Activated naive CD4-positive, alpha-beta T cell treated with anti-CD3 and anti-CD28 coated beads, Interleukin-2, amount 10 ng/mL, durations not matched to agents 7 days and 5 days (primary cell): ENCODE data around the gene TRPM3.
"Not testable (repeated sequence)": the region's sequence is repeated elsewhere in the genome, so short reads cannot be mapped to it uniquely, and the experiment has no call there.

Experiments
- CTCF ChIA-PET: fragments of 350-600 bp; sonication (Branson Sonifier 250); formaldehyde crosslinking; loops from one replicate; lab custom pipeline; 2021; ENCODE audit warnings: antibody characterized with exemption; lab: Charles Lee
- DNase-seq: peaks from one replicate; pipeline ENCODE4 v3.0.0-alpha.2; 2020
- H3K27ac Mint-ChIP-seq: one replicate; pipeline ENCODE4 v1.8.0; 2021; ENCODE audit warnings: mild to moderate bottlenecking, moderate library complexity, mixed read lengths
- H3K27me3 Mint-ChIP-seq: one replicate; pipeline ENCODE4 v1.8.0; 2021; ENCODE audit warnings: mild to moderate bottlenecking, mixed read lengths
- H3K36me3 Mint-ChIP-seq: one replicate; pipeline ENCODE4 v1.8.0; 2021; ENCODE audit warnings: mixed read lengths
- H3K4me1 Mint-ChIP-seq: one replicate; pipeline ENCODE4 v1.8.0; 2021; ENCODE audit warnings: mixed read lengths
- H3K4me3 Mint-ChIP-seq: one replicate; pipeline ENCODE4 v1.8.0; 2021; ENCODE audit warnings: mild to moderate bottlenecking, moderate library complexity, mixed read lengths
- H3K9me3 Mint-ChIP-seq: one replicate; pipeline ENCODE4 v1.8.0; 2021; ENCODE audit warnings: mixed read lengths

TRPM3 gene

DNA sequence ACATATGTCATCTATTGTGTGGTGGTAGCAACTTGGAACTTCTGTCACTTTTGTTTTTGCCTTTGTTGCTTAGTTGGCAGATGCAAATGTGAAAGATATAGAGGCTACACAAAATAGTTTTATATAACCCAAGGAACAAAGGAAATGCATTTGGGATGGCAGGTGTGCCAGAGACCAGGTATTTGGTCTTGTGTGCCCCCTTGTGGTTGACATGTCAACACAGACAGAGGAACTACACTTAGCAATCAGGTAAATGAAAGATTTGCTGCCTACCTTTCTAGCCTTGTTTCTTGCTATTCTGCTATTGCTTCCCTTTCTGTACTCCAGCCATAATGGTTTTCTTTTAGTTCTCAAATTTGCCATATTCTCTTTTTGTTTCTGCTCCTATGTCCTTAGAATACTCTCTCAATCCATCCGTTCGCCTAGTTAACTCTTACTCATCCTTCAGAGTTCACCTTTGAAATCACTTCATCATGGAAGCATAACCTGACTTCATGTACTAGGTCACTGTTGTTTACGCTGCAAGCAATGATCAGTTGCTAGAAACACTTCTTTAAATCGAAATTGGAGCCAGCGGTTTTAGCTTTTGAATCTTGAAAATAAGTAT, 119.5 kb downstream of the TRPM3 start:
- peaks cover 9% of the 10 kb centered on the region for H3K9me3 Mint-ChIP-seq
- H3K36me3 Mint-ChIP-seq: no peaks in the 10 kb centered on the region
- CTCF ChIA-PET: interaction anchor here (0.7 to 1.7 kb wide), 4 partner anchors 78 to 362 kb away, joined by 3 to 7 read pairs (median 5); no protein-coding TSS in a partner anchor
- peak; percentile 29 for DNase-seq
- no peak overlapping the region for H3K4me3 Mint-ChIP-seq
- H3K27me3 Mint-ChIP-seq: no peaks in the 10 kb centered on the region
- H3K27ac Mint-ChIP-seq: no peak overlapping the region
- H3K4me1 Mint-ChIP-seq: no peaks in the 10 kb centered on the region

DNA sequence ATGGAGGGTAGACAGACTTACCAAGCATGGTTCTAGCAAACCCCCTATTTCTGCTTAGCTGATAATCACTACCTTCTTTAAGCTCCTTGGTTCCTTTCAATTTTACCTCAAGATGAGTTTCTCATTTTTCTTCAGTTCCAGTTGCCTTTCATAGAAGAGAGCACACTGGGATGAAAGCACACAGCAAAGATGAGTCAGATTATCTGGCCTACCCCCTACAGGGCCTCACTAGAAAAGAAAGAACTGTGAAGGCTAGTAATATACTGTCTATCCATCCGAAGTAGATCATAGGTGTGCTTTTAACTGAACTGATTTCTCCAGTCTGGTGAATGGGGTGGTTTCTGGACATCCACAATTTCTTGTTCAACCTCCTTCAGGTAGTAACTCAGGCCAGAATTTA, 122.5 kb downstream of the TRPM3 start:
- no peak overlapping the region for H3K27ac Mint-ChIP-seq
- H3K4me1 Mint-ChIP-seq: no peaks in the 10 kb centered on the region
- H3K27me3 Mint-ChIP-seq: no peaks in the 10 kb centered on the region
- H3K9me3 Mint-ChIP-seq: no peaks in the 10 kb centered on the region
- H3K4me3 Mint-ChIP-seq: no peak overlapping the region
- H3K36me3 Mint-ChIP-seq: no peaks in the 10 kb centered on the region
- CTCF ChIA-PET: interaction anchor here (0.8 kb wide), 1 partner anchor 359 kb away, joined by 3 read pairs; no protein-coding TSS in a partner anchor
- no peak for DNase-seq

DNA sequence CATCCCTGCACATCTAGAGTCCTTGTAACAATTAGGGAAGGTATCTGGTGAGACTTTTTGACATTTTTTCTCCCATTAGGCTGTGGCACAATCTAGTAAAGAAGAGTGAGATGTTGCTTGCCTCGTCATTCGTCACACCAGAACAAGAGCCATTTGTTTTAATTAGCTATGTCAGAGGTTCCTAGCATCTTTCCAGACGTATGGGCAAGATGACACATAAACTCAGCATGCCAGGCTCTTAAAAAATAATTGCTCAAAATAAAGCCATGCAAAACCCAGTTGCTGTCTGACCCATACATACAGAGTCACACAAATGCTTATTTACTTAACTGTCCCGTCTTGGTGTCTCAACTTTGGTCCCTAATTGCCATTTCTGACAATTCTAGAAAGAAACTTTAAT, 125.9 kb downstream of the TRPM3 start:
- H3K4me1 Mint-ChIP-seq: no peaks in the 10 kb centered on the region
- H3K4me3 Mint-ChIP-seq: no peak overlapping the region
- no peak for DNase-seq
- H3K27ac Mint-ChIP-seq: no peak overlapping the region
- CTCF ChIA-PET: no interaction called here
- H3K36me3 Mint-ChIP-seq: no peaks in the 10 kb centered on the region
- no peaks in the 10 kb centered on the region for H3K27me3 Mint-ChIP-seq
- H3K9me3 Mint-ChIP-seq: no peaks in the 10 kb centered on the region

DNA sequence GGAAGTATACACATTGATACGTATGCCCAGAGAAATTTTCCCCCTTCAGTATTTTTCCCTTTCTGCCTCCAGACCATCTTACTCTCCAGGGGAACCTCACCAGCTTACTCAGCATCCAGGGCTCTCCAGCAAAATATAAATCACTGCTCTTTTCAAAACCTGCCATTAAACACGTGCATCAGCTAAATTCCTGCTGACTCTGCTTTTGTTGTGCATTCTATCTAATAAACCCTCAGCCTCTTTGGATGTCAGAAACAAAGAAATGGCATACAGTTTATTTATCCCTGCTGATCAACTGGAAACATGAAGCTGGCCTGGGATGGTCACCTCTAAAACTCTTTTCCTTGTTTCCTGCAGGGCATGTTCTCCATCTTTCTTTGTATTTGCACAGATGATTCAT, 126.8 kb downstream of the TRPM3 start:
- DNase-seq: no peak
- H3K4me1 Mint-ChIP-seq: no peaks in the 10 kb centered on the region
- CTCF ChIA-PET: no interaction called here
- no peak overlapping the region for H3K4me3 Mint-ChIP-seq
- H3K36me3 Mint-ChIP-seq: no peaks in the 10 kb centered on the region
- no peaks in the 10 kb centered on the region for H3K9me3 Mint-ChIP-seq
- no peaks in the 10 kb centered on the region for H3K27me3 Mint-ChIP-seq
- H3K27ac Mint-ChIP-seq: no peak overlapping the region

DNA sequence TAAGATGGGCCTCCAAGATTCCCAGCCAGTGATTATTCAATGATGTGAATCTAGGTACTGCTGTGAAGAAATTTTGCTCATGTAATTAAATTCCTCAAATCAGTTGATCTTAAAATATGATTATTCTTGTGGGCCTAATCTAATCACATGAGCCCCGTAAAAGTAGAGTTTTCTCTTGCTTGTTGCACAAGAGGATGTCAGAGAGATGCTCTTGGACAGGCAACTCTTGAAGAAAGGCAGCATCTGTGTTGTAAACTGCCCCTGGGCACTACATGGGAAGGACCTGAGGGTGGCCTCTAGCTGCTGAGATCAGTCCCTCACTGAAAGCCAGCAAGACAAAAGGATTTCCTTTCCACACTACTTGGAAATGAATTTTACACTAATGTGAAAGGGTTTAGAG, 132.9 kb downstream of the TRPM3 start:
- Mint-ChIP-seq H3K36me3 (no peaks in the 10 kb centered on the region), H3K27me3 (no peaks in the 10 kb centered on the region), H3K9me3 (peaks cover 3% of the 10 kb centered on the region), H3K4me3 (no peak overlapping the region), H3K27ac (no peak overlapping the region), H3K4me1 (no peaks in the 10 kb centered on the region)
- DNase-seq: no peak
- CTCF ChIA-PET: no interaction called here

DNA sequence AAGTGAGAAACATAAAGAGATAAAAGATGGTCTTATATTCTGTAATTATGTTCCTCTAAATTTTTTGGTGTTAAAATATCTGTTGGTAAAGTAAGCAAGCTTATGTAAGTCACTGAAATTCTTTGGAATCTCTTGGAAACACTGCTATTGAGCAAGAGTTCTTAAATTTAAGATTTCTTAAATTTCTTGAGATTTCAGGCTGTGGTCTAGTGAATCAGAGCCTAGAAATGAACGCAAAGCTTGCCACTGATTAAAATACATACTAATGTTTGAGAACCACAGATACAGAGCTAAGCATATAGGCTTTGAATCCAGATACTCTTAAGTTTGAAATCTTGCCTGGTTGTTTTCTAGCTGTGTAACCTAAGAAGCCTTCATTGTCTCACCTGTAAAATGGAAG, 133.4 kb downstream of the TRPM3 start:
- no peaks in the 10 kb centered on the region for H3K4me1 Mint-ChIP-seq
- H3K36me3 Mint-ChIP-seq: no peaks in the 10 kb centered on the region
- CTCF ChIA-PET: no interaction called here
- H3K27me3 Mint-ChIP-seq: no peaks in the 10 kb centered on the region
- peaks cover 9% of the 10 kb centered on the region for H3K9me3 Mint-ChIP-seq
- H3K4me3 Mint-ChIP-seq: no peak overlapping the region
- H3K27ac Mint-ChIP-seq: no peak overlapping the region
- DNase-seq: no peak

DNA sequence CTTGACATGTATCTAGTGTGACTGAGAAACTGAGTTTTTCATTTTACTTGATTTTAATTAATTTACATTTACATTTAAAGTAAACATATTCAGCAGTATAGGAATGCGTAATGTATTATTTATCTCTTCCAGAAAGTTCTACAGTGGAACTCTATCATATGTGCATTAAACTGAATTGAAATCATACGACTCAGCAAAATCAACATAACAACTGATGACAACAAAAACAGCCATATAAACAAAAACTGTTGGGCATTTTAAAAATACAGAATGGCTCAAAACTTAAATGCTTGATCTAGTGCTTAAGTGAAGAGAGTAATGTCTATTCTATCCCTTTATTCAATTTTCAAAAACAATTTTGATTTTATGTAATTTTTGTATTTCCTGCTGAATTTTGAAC, 134.4 kb downstream of the TRPM3 start:
- H3K27ac Mint-ChIP-seq: no peak overlapping the region
- H3K4me1 Mint-ChIP-seq: no peaks in the 10 kb centered on the region
- H3K9me3 Mint-ChIP-seq: peaks cover 10% of the 10 kb centered on the region
- H3K27me3 Mint-ChIP-seq: no peaks in the 10 kb centered on the region
- no peak for DNase-seq
- CTCF ChIA-PET: no interaction called here
- H3K36me3 Mint-ChIP-seq: no peaks in the 10 kb centered on the region
- no peak overlapping the region for H3K4me3 Mint-ChIP-seq

DNA sequence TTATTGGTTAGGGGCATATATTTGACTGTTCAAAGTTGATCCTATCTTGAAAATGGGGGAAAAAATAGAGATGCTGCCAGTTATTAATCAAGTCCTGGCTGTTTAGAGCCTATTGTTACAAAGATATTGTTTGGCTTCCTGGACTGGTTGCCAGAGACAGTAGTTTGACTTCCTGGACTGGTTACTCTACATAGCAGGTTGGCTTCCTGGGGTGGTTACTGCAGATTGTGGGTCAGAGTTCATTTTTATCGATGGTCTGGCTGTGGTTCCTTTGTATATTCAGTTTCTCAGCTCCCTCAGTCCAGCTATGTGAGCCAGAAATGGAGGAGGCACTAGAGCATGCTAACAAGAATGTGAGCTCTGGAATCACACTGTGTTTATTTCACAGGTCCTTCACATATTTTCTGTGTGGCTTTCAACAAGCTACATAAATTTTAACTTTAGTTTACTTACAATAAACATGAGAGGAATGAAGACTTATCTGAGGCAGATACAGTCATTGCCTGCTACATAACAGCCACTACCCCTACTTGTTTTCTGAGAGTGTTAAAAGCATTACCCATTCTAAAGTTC, 137.6 kb downstream of the TRPM3 start:
- H3K4me1 Mint-ChIP-seq: no peaks in the 10 kb centered on the region
- DNase-seq: no peak
- no peak overlapping the region for H3K4me3 Mint-ChIP-seq
- H3K9me3 Mint-ChIP-seq: peaks cover 12% of the 10 kb centered on the region
- no peaks in the 10 kb centered on the region for H3K27me3 Mint-ChIP-seq
- no peak overlapping the region for H3K27ac Mint-ChIP-seq
- H3K36me3 Mint-ChIP-seq: no peaks in the 10 kb centered on the region
- CTCF ChIA-PET: no interaction called here

DNA sequence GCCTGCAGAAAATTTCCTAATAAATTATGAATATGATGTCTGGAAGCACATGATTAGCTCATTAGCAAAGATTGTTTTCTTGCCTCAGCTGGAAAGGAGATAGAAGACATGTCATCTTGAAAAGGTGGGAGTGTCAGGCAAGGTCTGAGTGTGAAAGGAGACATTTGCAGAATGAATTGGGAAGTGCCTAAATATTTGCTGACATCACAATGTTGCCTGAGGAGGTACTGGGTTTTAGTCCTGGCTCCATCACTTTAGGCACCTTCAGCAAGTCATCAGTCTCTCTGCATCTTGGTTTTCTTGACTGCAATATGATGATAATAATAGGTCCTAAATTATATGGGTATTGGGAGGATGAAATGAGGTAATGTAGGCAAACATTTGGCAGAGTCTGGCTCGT, 140.1 kb downstream of the TRPM3 start:
- no peak overlapping the region for H3K4me3 Mint-ChIP-seq
- no peaks in the 10 kb centered on the region for H3K36me3 Mint-ChIP-seq
- H3K4me1 Mint-ChIP-seq: no peaks in the 10 kb centered on the region
- peaks cover 12% of the 10 kb centered on the region for H3K9me3 Mint-ChIP-seq
- no peak for DNase-seq
- no peak overlapping the region for H3K27ac Mint-ChIP-seq
- H3K27me3 Mint-ChIP-seq: no peaks in the 10 kb centered on the region
- CTCF ChIA-PET: no interaction called here

DNA sequence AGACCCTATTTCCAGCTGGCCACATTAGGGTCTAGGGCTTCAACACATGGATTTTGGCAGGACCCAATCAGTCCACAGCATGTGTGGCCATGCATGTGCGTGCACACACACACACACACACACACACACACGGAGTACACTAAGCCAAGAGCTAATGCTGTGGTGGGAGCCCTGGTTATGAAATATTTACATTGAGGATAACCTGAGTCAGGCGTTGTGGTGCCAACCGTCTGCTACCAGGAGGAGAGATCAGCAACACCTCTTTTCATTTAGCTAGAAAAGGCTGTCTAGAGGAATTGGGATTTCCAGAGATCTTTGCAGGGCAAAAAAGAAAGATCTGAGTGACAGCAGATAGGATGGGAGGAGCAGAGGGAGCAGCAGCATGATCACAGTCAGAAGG, 141.5 kb downstream of the TRPM3 start:
- no peak for DNase-seq
- peaks cover 12% of the 10 kb centered on the region for H3K9me3 Mint-ChIP-seq
- CTCF ChIA-PET: no interaction called here
- no peaks in the 10 kb centered on the region for H3K27me3 Mint-ChIP-seq
- no peak overlapping the region for H3K27ac Mint-ChIP-seq
- no peaks in the 10 kb centered on the region for H3K4me1 Mint-ChIP-seq
- H3K36me3 Mint-ChIP-seq: no peaks in the 10 kb centered on the region
- no peak overlapping the region for H3K4me3 Mint-ChIP-seq

DNA sequence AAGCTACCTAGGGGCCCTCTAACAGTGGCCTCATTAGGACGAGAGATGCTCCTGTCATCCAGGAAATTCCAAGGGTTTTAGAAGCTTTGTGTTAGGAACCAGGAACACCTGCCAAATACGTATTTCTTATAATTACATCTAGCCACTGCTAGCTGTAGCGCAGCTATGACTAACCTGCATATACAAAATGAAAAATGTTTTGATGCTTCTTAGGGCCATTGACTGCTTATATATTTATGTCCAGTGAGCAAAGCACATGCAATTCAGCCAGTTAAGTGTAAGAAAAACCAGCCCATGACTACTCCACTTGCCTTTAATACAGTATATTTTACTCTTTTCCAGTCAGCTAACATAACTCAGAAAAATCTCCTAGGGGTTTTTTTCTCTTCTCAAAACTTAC, 143.3 kb downstream of the TRPM3 start:
- Mint-ChIP-seq H3K27ac (no peak overlapping the region), H3K27me3 (no peaks in the 10 kb centered on the region), H3K36me3 (no peaks in the 10 kb centered on the region), H3K9me3 (peaks cover 4% of the 10 kb centered on the region), H3K4me1 (no peaks in the 10 kb centered on the region), H3K4me3 (no peak overlapping the region)
- no peak for DNase-seq
- CTCF ChIA-PET: no interaction called here

DNA sequence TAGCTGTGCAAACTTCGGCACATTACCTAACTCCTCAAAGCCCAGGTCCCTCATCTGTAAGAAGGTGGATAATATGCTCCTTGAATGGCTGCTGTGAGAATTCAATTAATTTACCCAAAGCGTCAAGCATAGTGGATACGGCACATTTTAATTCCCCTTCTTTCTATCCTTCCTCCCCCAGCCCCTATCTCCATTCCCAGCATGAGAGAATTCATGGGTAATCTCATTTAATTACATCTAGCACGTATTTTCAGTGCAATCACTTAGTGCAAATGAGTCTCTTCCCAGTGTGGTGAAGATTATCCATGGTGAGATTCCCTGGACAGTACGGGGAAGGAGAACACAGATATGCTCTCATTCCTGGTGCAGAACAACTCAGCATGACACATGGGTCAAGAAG, 145.6 kb downstream of the TRPM3 start:
- H3K27me3 Mint-ChIP-seq: no peaks in the 10 kb centered on the region
- no peaks in the 10 kb centered on the region for H3K4me1 Mint-ChIP-seq
- H3K4me3 Mint-ChIP-seq: no peak overlapping the region
- H3K27ac Mint-ChIP-seq: no peak overlapping the region
- no peaks in the 10 kb centered on the region for H3K36me3 Mint-ChIP-seq
- no peaks in the 10 kb centered on the region for H3K9me3 Mint-ChIP-seq
- CTCF ChIA-PET: no interaction called here
- DNase-seq: no peak

DNA sequence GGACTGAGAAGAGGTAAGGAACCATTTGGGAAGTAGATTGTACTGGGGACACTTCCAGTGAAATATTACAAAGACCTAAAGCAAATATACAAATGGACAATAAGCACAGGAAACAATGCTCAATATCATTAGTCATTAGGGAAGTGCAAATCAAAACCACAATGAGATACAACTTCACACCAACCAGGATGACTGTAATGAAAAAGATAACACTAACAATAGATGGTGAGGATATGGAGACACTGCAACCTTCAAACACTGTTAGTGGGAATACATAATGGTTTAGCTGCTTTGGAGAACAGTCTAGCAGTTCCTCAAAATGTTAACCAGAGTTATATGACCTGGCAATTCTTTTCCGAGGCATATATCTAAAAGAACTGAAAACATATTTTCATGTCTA, 149.7 kb downstream of the TRPM3 start:
- H3K27me3 Mint-ChIP-seq: no peaks in the 10 kb centered on the region
- CTCF ChIA-PET: no interaction called here
- H3K4me3 Mint-ChIP-seq: no peak overlapping the region
- no peak overlapping the region for H3K27ac Mint-ChIP-seq
- no peaks in the 10 kb centered on the region for H3K9me3 Mint-ChIP-seq
- no peaks in the 10 kb centered on the region for H3K4me1 Mint-ChIP-seq
- H3K36me3 Mint-ChIP-seq: no peaks in the 10 kb centered on the region
- DNase-seq: no peak

DNA sequence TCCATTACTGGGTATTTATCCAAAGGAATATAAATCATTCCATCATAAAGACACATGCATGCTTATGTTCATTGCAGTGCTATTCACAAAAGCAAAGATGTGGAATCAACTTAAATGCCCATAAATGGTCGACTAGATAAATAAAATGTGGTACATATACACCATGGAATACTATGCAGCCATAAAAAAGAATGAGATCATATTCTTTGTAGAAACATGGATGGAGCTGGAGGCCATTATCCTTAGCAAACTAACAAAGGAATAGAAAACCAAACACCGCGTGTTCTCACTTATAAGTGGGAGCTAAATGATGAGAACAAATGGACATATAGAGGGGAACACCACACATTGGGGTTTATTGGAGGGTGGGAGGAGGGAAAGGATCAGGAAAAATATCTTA, 155.0 kb downstream of the TRPM3 start:
- H3K4me3 Mint-ChIP-seq, H3K27ac Mint-ChIP-seq, H3K9me3 Mint-ChIP-seq, H3K36me3 Mint-ChIP-seq, H3K27me3 Mint-ChIP-seq, H3K4me1 Mint-ChIP-seq, DNase-seq, CTCF ChIA-PET: not testable (repeated sequence)

DNA sequence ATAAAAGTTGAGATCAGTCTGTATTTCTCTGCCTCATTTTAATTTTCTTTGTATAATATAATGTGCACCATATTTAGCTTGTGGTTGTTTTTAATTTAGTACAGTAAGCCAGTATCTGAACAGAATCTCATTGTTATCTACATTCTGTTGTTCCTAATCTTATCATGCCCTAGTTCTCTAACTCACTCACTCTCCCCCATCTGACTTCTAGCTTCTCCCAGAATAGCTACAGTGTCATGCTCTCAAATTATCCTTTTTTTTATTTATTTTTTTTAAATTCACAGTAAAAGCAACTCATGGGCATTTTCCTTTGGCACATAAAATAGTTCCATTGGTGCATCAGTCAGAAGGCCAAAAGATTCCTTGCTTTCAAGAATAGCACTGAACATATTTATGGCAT, 156.6 kb downstream of the TRPM3 start:
- Mint-ChIP-seq H3K4me1 (no peaks in the 10 kb centered on the region), H3K27me3 (no peaks in the 10 kb centered on the region), H3K27ac (no peak overlapping the region), H3K4me3 (no peak overlapping the region), H3K36me3 (no peaks in the 10 kb centered on the region), H3K9me3 (no peaks in the 10 kb centered on the region)
- no peak for DNase-seq
- CTCF ChIA-PET: no interaction called here
